Heart right ventricle (tissue), 16 donors: ENCODE measurements around the gene KCNIP1. TPM values are rescaled to one million over a fixed set of nuclear protein-coding genes. Genes with fewer than 3 reads are reported as not detected.

Source experiments
- ATAC-seq, 8 donors: fragments of 200-7000 bp; cut with Tn5 transposase; one replicate each; pipeline ENCODE4 v1.9.1; 2020; ENCODE audit warnings: mild to moderate bottlenecking in 8 of 8, moderate library complexity in 8 of 8, moderate number of reproducible peaks in 1 of 8
- DNase-seq, 2 donors: peaks; one replicate each; pipeline ENCODE4 v3.0.0-alpha.2; 2020
- H3K27ac ChIP-seq, 10 donors: fragments of 200-600 bp; sonication (generic) in 2 of 10; one replicate each; pipeline versions ENCODE4 v1.5.0 to v1.8.0; 2020 to 2022; ENCODE audit warnings: mild to moderate bottlenecking in 3 of 10
- H3K27me3 ChIP-seq, 7 donors: fragments of 200-600 bp; one replicate each; pipeline ENCODE4 v1.8.0; 2021 to 2022; ENCODE audit warnings: mild to moderate bottlenecking in 2 of 7
- H3K36me3 ChIP-seq, 9 donors: fragments of 200-600 bp; sonication (generic) in 1 of 9; one replicate each; pipeline versions ENCODE4 v1.5.0 to v1.8.0; 2020 to 2022; ENCODE audit warnings: mild to moderate bottlenecking in 2 of 9
- H3K4me1 ChIP-seq, 9 donors: fragments of 200-600 bp; sonication (generic) in 1 of 9; one replicate each; pipeline versions ENCODE4 v1.5.0 to v1.8.0; 2020 to 2022; ENCODE audit warnings: mild to moderate bottlenecking in 4 of 9
- H3K4me3 ChIP-seq, 10 donors: fragments of 200-600 bp; sonication (generic) in 2 of 10; one replicate each; pipeline versions ENCODE4 v1.5.0 to v1.8.0; 2020 to 2022; ENCODE audit warnings: mild to moderate bottlenecking in 7 of 10, moderate library complexity in 2 of 10
- H3K9me3 ChIP-seq, 11 donors: fragments of 200-600 bp in 10 of 11; sonication (generic) in 2 of 11; one replicate each; pipeline versions ENCODE4 v1.5.0 to v1.8.0; 2013 to 2022; ENCODE audit warnings: mild to moderate bottlenecking in 2 of 11, control low read depth in 1 of 11, moderate library complexity in 1 of 11
- CTCF ChIP-seq, 9 donors: fragments of 200-600 bp; sonication (generic) in 2 of 9; IDR thresholded peaks; one replicate each; pipeline versions ENCODE4 v1.5.0 to v1.8.0; 2021 to 2022; ENCODE audit warnings: antibody characterized with exemption in 9 of 9, mild to moderate bottlenecking in 5 of 9, moderate library complexity in 1 of 9
- WGBS, 2 donors: extraction: QIAGEN DNeasy Blood & Tissue Kit; methylation state at CpG; one replicate each; pipeline ENCODE4 v1.1.7; 2013; ENCODE audit warnings: inconsistent platforms in 1 of 2; 5-methylcytosine and 5-hydroxymethylcytosine counted together
- intact Hi-C, 10 donors: fragments of 100-400 bp; cut with DNase I; formaldehyde crosslinking; loops; one replicate each; pipeline versions ENCODE4 v1.11.1 to v1.14.2; 2022
- polyA plus RNA-seq, 2 donors: library from polyadenylated mRNA; stranded (reverse); fragments of 200-250 nt; gene quantifications; one replicate each; pipeline ENCODE4 v1.2.3, GENCODE V29; 2013
- total RNA-seq, 10 donors: library from RNA; stranded (reverse); fragmentation: NEBNext Ultra II Directional in 3 of 10; extraction: Animal tissue kit (Norgen Biotek cat#: 25700) in 3 of 10; gene quantifications; one replicate each; pipeline versions ENCODE4 v1.2.1 to v1.2.4, GENCODE V29; 2021 to 2023
- donor health status: Arrhythmogenic right ventricular cardiomyopathy.
- donor health status: ischemic (EF 13 %, LVEDD 7.1; RV severe dilation, severe dysfunction).
- donor health status: healthy with polysubstance abuse.
- donor health status: DM: no; HTN: yes; CAD: no.
- donor health status: DM: no; HTN: no; CAD: no.
- donor health status: ischemic (EF 25% LVEDD 6.9; RV normal size, moderate dysfunction).
- donor health status: ischemic (EF 25% LVEDD 5.7; RV mildly dilated, moderate dysfunction).
- donor health status: healthy.
- donor health status: DM: yes; HTN: yes; CAD: no.
- donor health status: Ischemic cardiomyopathy.
- donor health status: ischemic (EF 35%, LVEDD 5.7; RV mildly dilated, moderate dysfunction).
- donor health status: nonischemic (EF 11% LVEDD 7.7; RV severe dilation, severe dysfunction).
- donor health status: DM: yes; HTN: yes; CAD: no.
- donor health status: PGD.
- donor health status: ischemic (EF 29% LVEDD 5.4; RV normal size, mild dysfunction).
- donor health status: nonischemic (EF 23%, LVEDD 6.1; RV moderate dilation, normal function).

The KCNIP1 gene
- total and polyA plus RNA-seq, 12 donors = 0.06 to 0.67 (median 0.21) TPM; not detected in 7

- H3K36me3 ChIP-seq = no peaks in the 10 kb centered on the region
- no peak for TF ChIP-seq CTCF (IDR thresholded peaks at IDR 0.05)
- peaks cover 0 to 28% (median 15%) of the 10 kb centered on the region in 7 donors for H3K27me3 ChIP-seq
- intact Hi-C loops = no loop called here
- H3K4me1 ChIP-seq = no peaks in the 10 kb centered on the region
- no peak for ATAC-seq
- no peaks in the 10 kb centered on the region for H3K9me3 ChIP-seq
- H3K27ac ChIP-seq = no peak overlapping the region
- 31 to 39% methylated on average over 4 of the region's 4 CpGs for WGBS, 2 donors
- H3K4me3 ChIP-seq = no peak overlapping the region
- no peak for DNase-seq
These were observed 187.8 kb downstream of the KCNIP1 start for GRCh38 chr5:170691657-170692056.

- Histone ChIP-seq H3K36me3 (no peaks in the 10 kb centered on the region), H3K4me1 (no peaks in the 10 kb centered on the region), H3K27ac (no peak overlapping the region), H3K9me3 (no peaks in the 10 kb centered on the region), H3K4me3 (no peak overlapping the region), H3K27me3 (peaks cover 0 to 30% (median 15%) of the 10 kb centered on the region in 7 donors)
- intact Hi-C loops = no loop called here
- no peak for TF ChIP-seq CTCF (IDR thresholded peaks at IDR 0.05)
- no peak for DNase-seq
- ATAC-seq = no peak
- 52 to 60% methylated on average over 4 of the region's 4 CpGs for WGBS, 2 donors
These were observed 189.9 kb downstream of the KCNIP1 start for GRCh38 chr5:170693701-170694100.

- no peak overlapping the region for H3K4me3 ChIP-seq
- H3K9me3 ChIP-seq = no peaks in the 10 kb centered on the region
- intact Hi-C loops = no loop called here
- WGBS, 2 donors = 34 to 47% methylated on average over 2 of the region's 2 CpGs
- peaks cover 0 to 30% (median 15%) of the 10 kb centered on the region in 7 donors for H3K27me3 ChIP-seq
- no peak for TF ChIP-seq CTCF (IDR thresholded peaks at IDR 0.05)
- ATAC-seq (no peak), DNase-seq (no peak)
- no peak overlapping the region for H3K27ac ChIP-seq
- H3K36me3 ChIP-seq = no peaks in the 10 kb centered on the region
- no peaks in the 10 kb centered on the region for H3K4me1 ChIP-seq
These were observed 191.1 kb downstream of the KCNIP1 start for GRCh38 chr5:170694911-170695310.

- DNase-seq (no peak), ATAC-seq (no peak)
- 41 to 46% methylated on average over 2 of the region's 2 CpGs for WGBS, 2 donors
- Histone ChIP-seq H3K27ac (no peak overlapping the region), H3K4me3 (no peak overlapping the region), H3K36me3 (no peaks in the 10 kb centered on the region), H3K9me3 (no peaks in the 10 kb centered on the region), H3K4me1 (no peaks in the 10 kb centered on the region), H3K27me3 (peaks cover 0 to 26% (median 11%) of the 10 kb centered on the region in 7 donors)
- no peak for TF ChIP-seq CTCF (IDR thresholded peaks at IDR 0.05)
- intact Hi-C loops = no loop called here
These were observed 193.2 kb downstream of the KCNIP1 start for GRCh38 chr5:170697031-170697430.
